Natural killer cell treated with Interleukin-12 subunit alpha and Interleukin-12 subunit beta and Interleukin-15 and Interleukin-18, amount 100 ng/mL, for 72 hours (primary cell): ENCODE results near the gene NLRC5. TPM values are rescaled to one million over a fixed set of nuclear protein-coding genes. Genes with fewer than 3 reads are reported as not detected.

ENCODE experiments used
- ATAC-seq, 2 donors: fragments of 150-1000 bp; cut with Tn5 transposase in 1 of 2; sonication (Bioruptor Pico), chemical (Tn5 transposase) in 1 of 2; 2 replicates each; pipeline ENCODE4 v1.10.0; 2021
- DNase-seq: peaks from one replicate; pipeline ENCODE4 v3.0.0; 2022; ENCODE audit warnings: low spot score
- H3K27ac Mint-ChIP-seq, 2 donors: 1 replicate in 1 of 2; 2 replicates in 1 of 2; pipeline ENCODE4 v1.8.0; 2022; ENCODE audit warnings: mixed read lengths in 2 of 2, mild to moderate bottlenecking in 1 of 2, moderate library complexity in 1 of 2
- H3K27me3 Mint-ChIP-seq, 2 donors: 1 replicate in 1 of 2; 2 replicates in 1 of 2; pipeline ENCODE4 v1.8.0; 2022; ENCODE audit warnings: mixed read lengths in 2 of 2
- H3K36me3 Mint-ChIP-seq: one replicate; pipeline ENCODE4 v1.8.0; 2022; ENCODE audit warnings: mixed read lengths
- H3K4me1 Mint-ChIP-seq, 2 donors: 1 replicate in 1 of 2; 2 replicates in 1 of 2; pipeline ENCODE4 v1.8.0; 2022; ENCODE audit warnings: low read depth in 2 of 2, mixed read lengths in 2 of 2, mild to moderate bottlenecking in 1 of 2
- H3K4me3 Mint-ChIP-seq: one replicate; pipeline ENCODE4 v1.8.0; 2022; ENCODE audit warnings: mixed read lengths
- H3K9me3 Mint-ChIP-seq: 2 replicates; pipeline ENCODE4 v1.8.0; 2022; ENCODE audit warnings: mixed read lengths
- total RNA-seq, 2 donors: library from RNA; stranded (reverse); gene quantifications; one replicate each; pipeline ENCODE4 v1.2.3, GENCODE V29; 2022

NLRC5 gene
- total RNA-seq, 2 donors from 2014 or later, result 190 to 316 TPM

- Mint-ChIP-seq H3K27me3 (no peaks in the 10 kb centered on the region), H3K27ac (peak overlapping the region; percentile 46 to 65), H3K9me3 (peaks cover 6% of the 10 kb centered on the region), H3K4me3 (no peak overlapping the region), H3K4me1 (peaks cover 50% of the 10 kb centered on the region in 2 donors), H3K36me3 (peaks cover 26% of the 10 kb centered on the region)
- ATAC-seq, result no peak
- DNase-seq, result no peak
These were observed 41.8 kb downstream of the NLRC5 start for GRCh38 chr16:57031156-57031555.

GRCh38 chr16:57032346-57032745 is 43.0 kb downstream of the NLRC5 start:
- peaks cover 55 to 58% of the 10 kb centered on the region in 2 donors for H3K4me1 Mint-ChIP-seq

GRCh38 chr16:57032931-57033330 is 43.6 kb downstream of the NLRC5 start:
- no peak for ATAC-seq
- H3K36me3 Mint-ChIP-seq, result peaks cover 26% of the 10 kb centered on the region
- H3K4me1 Mint-ChIP-seq, result peaks cover 56 to 59% of the 10 kb centered on the region in 2 donors

More at GRCh38 chr16:57032346-57032745, 43.0 kb downstream of the NLRC5 start:
- peaks cover 26% of the 10 kb centered on the region for H3K36me3 Mint-ChIP-seq
- H3K27ac Mint-ChIP-seq, result peak overlapping the region in 1 of 2 donors; percentile 97
- H3K27me3 Mint-ChIP-seq, result no peaks in the 10 kb centered on the region
- DNase-seq (no peak), ATAC-seq (no peak)
- peaks cover 6% of the 10 kb centered on the region for H3K9me3 Mint-ChIP-seq
- H3K4me3 Mint-ChIP-seq, result no peak overlapping the region

DNA sequence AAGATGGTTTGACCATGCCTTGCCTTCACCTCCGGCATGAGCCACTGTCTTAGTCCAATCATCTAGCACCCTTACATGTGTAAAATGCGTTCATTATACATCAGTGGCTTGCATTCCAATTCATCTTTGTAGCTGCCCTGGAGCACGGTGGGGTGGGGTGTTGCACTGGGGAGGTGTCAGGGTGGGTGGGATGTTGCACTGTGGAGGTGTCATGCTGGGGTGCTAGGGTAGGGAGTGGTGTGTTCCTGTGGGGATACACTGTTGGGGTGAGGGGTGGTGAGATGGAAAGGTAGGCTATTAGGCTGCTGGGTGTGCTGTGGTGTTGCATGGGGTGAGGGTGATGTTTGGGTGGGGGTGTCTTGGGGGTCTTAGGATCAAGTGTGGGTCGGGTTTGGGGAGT is 47.0 kb downstream of the NLRC5 start:
- peaks cover 60 to 71% of the 10 kb centered on the region in 2 donors for H3K4me1 Mint-ChIP-seq
- H3K27ac Mint-ChIP-seq, result peak overlapping the region; percentile 90 to 97
- ATAC-seq (no peak), DNase-seq (no peak)
- peak overlapping the region; percentile 20 for H3K4me3 Mint-ChIP-seq
- peaks cover 24% of the 10 kb centered on the region for H3K36me3 Mint-ChIP-seq
- no peaks in the 10 kb centered on the region for H3K27me3 Mint-ChIP-seq
- peaks cover 4% of the 10 kb centered on the region for H3K9me3 Mint-ChIP-seq

More at GRCh38 chr16:57032931-57033330, 43.6 kb downstream of the NLRC5 start:
- H3K27me3 Mint-ChIP-seq, result no peaks in the 10 kb centered on the region
- peaks cover 6% of the 10 kb centered on the region for H3K9me3 Mint-ChIP-seq
- H3K27ac Mint-ChIP-seq, result peak overlapping the region in 1 of 2 donors; percentile 97
- H3K4me3 Mint-ChIP-seq, result no peak overlapping the region
- DNase-seq, result no peak

- Mint-ChIP-seq H3K4me1 (peaks cover 62 to 71% of the 10 kb centered on the region in 2 donors), H3K9me3 (peaks cover 4% of the 10 kb centered on the region), H3K27ac (peak overlapping the region; percentile 90 to 97), H3K4me3 (no peak overlapping the region), H3K27me3 (no peaks in the 10 kb centered on the region), H3K36me3 (peaks cover 19% of the 10 kb centered on the region)
- ATAC-seq (no peak), DNase-seq (no peak)
These were observed 47.6 kb downstream of the NLRC5 start for GRCh38 chr16:57036945-57037344.

- DNase-seq (no peak), ATAC-seq (no peak)
- peaks cover 4% of the 10 kb centered on the region for H3K9me3 Mint-ChIP-seq
- H3K27me3 Mint-ChIP-seq, result no peaks in the 10 kb centered on the region
- H3K4me3 Mint-ChIP-seq, result peak overlapping the region; percentile 50
- peak overlapping the region; percentile 90 to 97 for H3K27ac Mint-ChIP-seq
- peaks cover 19% of the 10 kb centered on the region for H3K36me3 Mint-ChIP-seq
- H3K4me1 Mint-ChIP-seq, result peaks cover 69 to 79% of the 10 kb centered on the region in 2 donors
These were observed 48.8 kb downstream of the NLRC5 start for GRCh38 chr16:57038166-57038565.

GRCh38 chr16:57039148-57039812 is 49.9 kb downstream of the NLRC5 start:
- H3K36me3 Mint-ChIP-seq, result peaks cover 19% of the 10 kb centered on the region
- peaks cover 4% of the 10 kb centered on the region for H3K9me3 Mint-ChIP-seq
- DNase-seq, result peak; percentile 81
- peak; percentile 69 to 81 for ATAC-seq
- peak overlapping the region; percentile 68 for H3K4me3 Mint-ChIP-seq
- peak overlapping the region; percentile 90 to 97 for H3K27ac Mint-ChIP-seq
- H3K4me1 Mint-ChIP-seq, result peaks cover 71 to 79% of the 10 kb centered on the region in 2 donors
- no peaks in the 10 kb centered on the region for H3K27me3 Mint-ChIP-seq

DNA sequence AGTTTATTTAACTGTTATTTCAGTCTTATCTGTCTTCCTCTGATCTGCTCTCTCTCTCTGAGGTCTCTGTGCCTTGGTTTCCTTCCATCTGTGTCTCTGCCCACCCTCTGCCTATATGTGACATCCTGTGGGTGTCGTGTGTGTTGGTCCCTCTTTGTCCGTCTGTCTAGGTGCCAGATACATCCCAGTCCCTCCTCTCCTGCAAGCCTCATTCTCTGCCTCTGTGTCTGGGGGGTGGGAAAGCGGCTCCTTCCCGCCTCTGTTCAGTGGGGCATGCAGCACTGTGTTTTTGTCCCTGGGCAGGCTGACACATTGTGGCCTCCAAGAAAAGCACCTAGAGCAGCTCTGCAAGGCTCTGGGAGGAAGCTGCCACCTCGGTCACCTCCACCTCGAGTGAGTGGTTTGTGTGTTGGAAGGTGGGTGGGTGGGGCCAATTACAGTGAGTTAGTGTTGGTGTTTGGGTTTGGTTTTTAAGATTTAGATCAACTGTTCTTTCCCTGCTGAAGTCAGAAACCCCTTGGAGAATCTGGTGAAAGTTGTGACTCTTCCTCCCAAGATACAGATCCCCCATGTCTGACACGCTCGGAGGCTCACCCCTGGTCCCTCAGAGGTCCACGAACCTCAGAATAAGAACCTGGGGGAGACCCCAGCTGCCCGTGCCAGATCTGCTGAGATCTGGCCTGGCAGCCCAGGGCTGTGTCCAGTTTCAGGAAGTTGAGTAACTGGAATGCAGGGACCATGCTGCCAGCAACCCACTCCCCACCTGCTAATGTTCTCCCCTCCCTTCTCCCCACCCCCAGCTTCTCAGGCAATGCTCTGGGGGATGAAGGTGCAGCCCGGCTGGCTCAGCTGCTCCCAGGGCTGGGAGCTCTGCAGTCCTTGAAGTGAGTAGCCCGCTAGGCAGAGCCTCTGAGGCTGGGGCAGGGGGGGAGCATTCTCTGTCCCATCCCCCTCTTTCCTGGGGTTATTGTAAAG is 52.1 kb downstream of the NLRC5 start:
- H3K36me3 Mint-ChIP-seq, result peaks cover 7% of the 10 kb centered on the region
- peak overlapping the region; percentile 90 to 97 for H3K27ac Mint-ChIP-seq
- peak; percentile 78 for DNase-seq
- peak overlapping the region; percentile 95 for H3K4me3 Mint-ChIP-seq
- no peaks in the 10 kb centered on the region for H3K27me3 Mint-ChIP-seq
- peaks cover 4% of the 10 kb centered on the region for H3K9me3 Mint-ChIP-seq
- peaks cover 62 to 64% of the 10 kb centered on the region in 2 donors for H3K4me1 Mint-ChIP-seq
- ATAC-seq, result peak; percentile 68 to 74

DNA sequence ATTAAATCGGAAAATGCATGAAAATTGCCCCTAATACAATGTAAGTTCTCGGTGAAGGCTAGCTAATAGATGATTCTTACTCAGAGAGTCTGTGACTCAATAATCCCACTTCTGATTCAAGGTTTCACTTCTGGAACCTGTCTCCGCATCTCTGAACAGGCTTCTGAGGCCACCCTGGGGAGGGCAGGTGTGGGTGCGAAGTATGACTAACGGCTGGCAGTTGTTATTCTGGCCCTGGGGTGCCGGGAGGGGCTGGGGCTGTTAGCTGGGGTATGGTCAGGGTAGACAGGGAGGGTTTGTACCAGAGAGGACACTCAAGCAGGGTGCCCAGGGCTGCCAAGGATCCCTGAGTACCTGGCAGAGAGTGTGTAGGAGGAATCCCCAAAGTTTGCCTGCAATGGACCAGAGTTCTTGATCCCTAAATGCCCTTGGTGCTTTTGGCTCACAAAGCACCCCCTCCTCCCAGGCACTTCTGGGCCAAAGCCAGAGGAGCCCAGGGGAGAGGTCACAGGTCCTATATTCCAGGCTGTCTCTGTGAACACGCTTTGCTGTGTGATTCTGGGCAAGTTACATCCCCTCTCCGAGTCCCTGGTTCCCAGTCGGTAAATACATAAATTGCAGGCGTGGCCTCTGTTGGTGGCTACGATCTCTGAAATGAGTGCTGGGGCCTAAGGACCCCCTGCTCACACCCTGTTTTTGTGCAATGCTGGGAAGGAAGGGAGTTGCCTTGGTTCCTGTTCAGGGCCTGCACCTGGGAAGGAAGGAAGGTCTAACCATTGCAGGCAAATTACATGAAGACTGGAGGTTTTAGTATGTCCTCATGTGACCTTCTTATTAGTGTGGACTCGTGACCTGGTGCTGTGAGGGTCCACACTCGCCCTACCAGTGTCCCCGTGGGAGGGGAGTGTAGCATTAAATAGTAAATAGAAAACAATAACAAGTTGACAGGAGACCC is 53.1 kb downstream of the NLRC5 start:
- peaks cover 4% of the 10 kb centered on the region for H3K9me3 Mint-ChIP-seq
- H3K27ac Mint-ChIP-seq, result peak overlapping the region; percentile 90 to 97
- peak; percentile 84 to 87 for ATAC-seq
- H3K36me3 Mint-ChIP-seq, result peaks cover 7% of the 10 kb centered on the region
- DNase-seq, result peak; percentile 83
- peak overlapping the region; percentile 95 for H3K4me3 Mint-ChIP-seq
- H3K27me3 Mint-ChIP-seq, result no peaks in the 10 kb centered on the region
- H3K4me1 Mint-ChIP-seq, result peaks cover 53 to 55% of the 10 kb centered on the region in 2 donors

GRCh38 chr16:57043248-57043647 is 53.9 kb downstream of the NLRC5 start:
- Mint-ChIP-seq H3K4me3 (peak overlapping the region; percentile 49), H3K27ac (peak overlapping the region; percentile 90 to 97), H3K36me3 (peaks cover 11% of the 10 kb centered on the region), H3K9me3 (peaks cover 4% of the 10 kb centered on the region), H3K4me1 (peaks cover 45 to 46% of the 10 kb centered on the region in 2 donors), H3K27me3 (no peaks in the 10 kb centered on the region)
- no peak for DNase-seq
- no peak for ATAC-seq

DNA sequence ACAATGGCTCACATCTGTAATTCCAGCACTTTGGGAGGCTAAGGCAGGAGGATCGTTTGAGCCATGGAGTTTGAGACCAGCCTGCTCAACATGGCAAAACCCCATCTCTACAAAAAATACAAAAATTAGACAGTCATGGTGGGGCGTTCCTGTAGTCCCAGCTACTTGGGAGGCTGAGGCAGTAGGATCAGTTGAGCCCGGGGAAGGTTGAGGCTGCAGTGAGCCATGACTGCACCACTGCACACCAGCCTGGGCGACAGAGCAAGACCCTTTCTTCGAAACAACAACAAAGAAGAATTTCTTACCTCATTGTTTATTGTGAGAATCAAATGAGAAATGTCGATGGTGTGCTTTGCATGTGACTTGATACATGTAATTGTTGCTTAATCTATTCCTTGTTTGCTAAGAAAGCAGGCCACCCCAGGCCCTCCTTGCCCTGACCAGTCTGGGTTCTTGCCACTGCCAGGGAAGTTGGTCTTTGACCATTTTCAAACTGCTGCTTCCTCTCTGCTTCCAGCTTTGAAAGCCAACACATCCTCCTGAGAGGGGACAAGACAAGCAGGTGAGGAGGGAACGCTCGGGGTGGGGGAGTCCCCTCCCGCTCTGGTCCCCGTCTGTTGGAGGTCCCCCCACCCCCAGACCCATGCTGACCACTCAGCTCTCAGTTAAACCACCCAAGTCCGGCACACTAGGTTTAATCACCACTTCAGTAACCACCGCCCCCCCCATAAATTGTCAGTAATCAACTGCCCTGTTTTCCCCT is 55.8 kb downstream of the NLRC5 start:
- H3K4me3 Mint-ChIP-seq, result no peak overlapping the region
- peaks cover 33 to 36% of the 10 kb centered on the region in 2 donors for H3K4me1 Mint-ChIP-seq
- H3K36me3 Mint-ChIP-seq, result peaks cover 13% of the 10 kb centered on the region
- H3K9me3 Mint-ChIP-seq, result peaks cover 4% of the 10 kb centered on the region
- H3K27me3 Mint-ChIP-seq, result no peaks in the 10 kb centered on the region
- H3K27ac Mint-ChIP-seq, result peak overlapping the region; percentile 67 to 90
- ATAC-seq (no peak), DNase-seq (no peak)

- H3K27me3 Mint-ChIP-seq, result no peaks in the 10 kb centered on the region
- no peak for DNase-seq
- no peak overlapping the region for H3K4me3 Mint-ChIP-seq
- H3K9me3 Mint-ChIP-seq, result peaks cover 4% of the 10 kb centered on the region
- no peak for ATAC-seq
- peaks cover 11% of the 10 kb centered on the region for H3K36me3 Mint-ChIP-seq
- peak overlapping the region; percentile 67 to 90 for H3K27ac Mint-ChIP-seq
- peaks cover 28 to 31% of the 10 kb centered on the region in 2 donors for H3K4me1 Mint-ChIP-seq
These were observed 56.5 kb downstream of the NLRC5 start for GRCh38 chr16:57045694-57046381.
